HG03378 (cell line): ENCODE data around the gene ATP6V0B.

Experiments used
- ATAC-seq: cut with Tn5 transposase; IDR thresholded peaks from one replicate; pipeline ENCODE4 v1.9.1; 2021; ENCODE audit warnings: mild to moderate bottlenecking, moderate library complexity; ENCODE audit not compliant: unreplicated experiment

ATP6V0B gene

DNA sequence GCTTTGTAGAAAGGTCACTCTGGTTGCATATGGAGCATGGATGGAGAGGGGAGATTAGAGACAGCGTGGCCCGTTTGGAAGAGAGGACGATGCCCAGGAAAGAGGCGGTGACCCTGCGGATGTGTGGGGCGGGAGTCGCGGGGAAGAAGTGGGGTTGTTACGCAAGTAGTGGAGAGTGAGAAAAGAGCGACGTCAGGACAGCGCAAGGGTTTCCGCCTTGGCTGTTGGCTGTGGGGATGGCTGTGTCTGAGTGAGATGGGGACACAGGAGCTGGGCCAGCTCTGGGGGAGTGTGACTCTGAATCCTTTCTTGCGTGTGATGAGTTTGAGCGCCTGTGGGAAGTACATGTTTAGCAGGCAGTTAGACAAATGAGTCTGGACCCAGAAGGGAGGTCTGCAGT lies 8.0 kb downstream of the ATP6V0B start:
- no peak for ATAC-seq

DNA sequence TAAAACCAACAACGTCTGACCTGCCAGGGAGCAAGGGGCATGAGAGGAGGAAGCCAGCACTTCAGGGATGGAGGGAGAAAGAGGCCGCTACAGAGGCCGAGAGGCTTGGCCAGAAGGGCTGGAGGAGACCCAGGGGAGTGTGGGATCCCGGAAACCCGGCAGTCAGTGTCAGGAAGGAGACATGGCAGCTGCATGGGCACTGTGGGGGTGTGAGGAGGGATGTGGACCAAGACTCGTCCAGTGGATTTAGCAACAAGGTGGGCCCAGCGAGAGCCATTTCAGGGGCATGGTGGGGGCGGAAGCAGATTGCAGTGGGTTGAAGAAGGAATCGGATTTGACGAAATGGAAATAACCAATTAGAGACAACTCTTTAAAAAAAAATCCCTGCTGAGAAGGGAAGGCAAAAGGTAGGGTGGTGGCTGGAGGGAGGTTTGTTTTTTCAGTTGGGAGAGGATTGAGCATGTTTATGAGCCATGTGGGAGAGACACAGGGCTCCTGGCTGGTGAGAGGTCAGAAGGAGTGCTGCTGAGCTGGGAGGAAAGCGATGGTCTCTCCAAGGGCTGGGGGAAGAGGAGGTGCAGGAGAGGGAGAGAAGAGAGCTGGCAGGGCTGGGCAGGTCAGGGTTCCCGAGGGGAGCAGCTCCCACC lies 8.6 kb downstream of the ATP6V0B start:
- ATAC-seq, result no peak

DNA sequence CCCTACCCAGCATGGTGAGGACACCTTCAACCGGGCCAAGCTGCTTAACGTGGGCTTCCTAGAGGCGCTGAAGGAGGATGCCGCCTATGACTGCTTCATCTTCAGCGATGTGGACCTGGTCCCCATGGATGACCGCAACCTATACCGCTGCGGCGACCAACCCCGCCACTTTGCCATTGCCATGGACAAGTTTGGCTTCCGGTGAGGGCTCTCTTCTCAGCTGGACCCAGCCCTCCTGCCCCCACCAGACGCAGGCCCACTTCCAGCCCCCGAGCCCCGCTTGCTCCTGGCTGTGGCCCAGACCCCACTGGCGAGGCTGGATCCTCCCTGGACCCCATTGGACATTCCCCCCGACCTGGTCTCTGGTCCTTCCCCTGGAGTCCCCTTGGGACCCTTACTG lies 10.1 kb downstream of the ATP6V0B start:
- no peak for ATAC-seq

DNA sequence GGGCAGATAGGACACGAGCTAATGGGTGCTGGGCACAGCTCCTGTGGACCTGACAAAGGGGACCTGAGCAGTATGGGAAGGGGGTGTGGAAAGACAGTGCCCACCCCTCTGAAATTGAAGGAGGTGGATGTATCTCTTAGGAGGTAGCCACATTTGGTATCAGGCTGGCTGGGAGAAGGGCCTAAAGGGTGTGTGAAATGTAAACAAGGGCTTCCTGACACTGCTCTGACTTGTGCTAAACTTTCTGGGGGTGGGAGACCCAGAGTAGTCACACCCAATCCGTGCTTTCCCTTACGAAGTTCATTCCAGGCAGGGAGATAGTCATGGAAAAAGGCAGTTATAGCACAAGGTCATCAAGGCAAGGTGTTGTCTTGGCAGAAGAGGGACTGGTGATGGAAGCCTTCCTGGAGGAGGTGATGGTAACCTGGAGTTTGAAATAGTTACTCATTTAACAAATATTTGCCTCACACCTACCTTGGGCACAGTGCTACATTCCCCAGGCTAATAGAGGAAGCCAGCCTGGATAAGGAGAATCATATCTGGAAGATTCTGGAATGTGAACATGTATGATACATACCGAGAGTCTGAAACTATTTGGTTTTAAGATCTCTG lies 11.3 kb downstream of the ATP6V0B start:
- ATAC-seq, result no peak

DNA sequence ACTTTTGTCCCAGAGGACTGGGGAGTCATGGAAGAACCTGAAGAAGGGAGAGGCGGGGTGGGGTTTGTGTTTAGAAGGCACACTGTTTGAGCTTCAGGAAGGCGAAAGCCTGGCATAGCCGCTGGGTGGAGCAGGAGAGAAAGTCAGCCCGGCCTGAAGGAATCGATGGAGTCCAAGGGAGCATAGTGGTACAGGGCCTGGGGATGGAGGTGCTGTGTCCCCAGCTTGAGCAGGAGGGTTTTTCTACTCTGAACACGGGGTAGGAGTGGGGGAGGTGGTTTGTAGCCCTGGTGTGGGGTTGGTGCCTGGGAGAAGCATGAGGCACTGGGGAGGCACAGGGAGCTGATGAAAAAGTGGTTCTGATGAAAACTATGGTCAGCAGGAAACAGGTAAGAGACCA lies 12.0 kb downstream of the ATP6V0B start:
- no peak for ATAC-seq

DNA sequence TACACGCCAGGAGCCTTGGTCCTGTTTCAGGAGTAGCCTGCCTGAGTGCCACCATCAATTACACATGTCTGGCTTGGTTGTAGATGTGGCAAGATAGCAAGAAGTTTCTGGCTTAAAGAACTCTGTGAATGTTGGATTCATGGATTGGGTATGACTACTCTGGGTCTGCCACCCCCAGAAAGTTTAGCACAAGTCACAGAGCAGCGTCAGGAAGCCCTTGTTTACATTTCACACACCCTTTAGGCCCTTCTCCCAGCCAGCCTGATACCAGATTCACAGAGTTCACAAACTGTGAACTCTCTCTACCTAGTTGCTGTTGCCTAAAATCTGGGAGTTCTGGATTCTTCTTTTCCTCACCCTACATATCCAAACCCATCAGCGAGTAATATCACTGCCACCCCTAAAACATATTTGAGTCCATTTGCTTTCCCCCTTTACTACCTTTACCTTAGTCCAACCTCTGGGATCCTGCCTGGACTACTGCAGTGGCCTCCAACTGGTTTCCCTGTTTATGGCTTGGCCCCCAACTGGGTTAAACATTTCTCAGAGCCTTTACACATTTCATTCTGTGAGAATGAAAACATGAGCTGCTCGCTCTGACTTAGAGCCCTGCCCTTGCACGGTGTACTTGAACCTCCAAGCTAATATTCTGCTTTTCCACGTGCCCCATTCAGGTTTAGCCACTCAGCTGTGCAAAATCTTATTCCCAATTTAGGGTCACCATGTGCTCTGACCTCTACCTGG lies 12.6 kb downstream of the ATP6V0B start:
- ATAC-seq, result no peak

DNA sequence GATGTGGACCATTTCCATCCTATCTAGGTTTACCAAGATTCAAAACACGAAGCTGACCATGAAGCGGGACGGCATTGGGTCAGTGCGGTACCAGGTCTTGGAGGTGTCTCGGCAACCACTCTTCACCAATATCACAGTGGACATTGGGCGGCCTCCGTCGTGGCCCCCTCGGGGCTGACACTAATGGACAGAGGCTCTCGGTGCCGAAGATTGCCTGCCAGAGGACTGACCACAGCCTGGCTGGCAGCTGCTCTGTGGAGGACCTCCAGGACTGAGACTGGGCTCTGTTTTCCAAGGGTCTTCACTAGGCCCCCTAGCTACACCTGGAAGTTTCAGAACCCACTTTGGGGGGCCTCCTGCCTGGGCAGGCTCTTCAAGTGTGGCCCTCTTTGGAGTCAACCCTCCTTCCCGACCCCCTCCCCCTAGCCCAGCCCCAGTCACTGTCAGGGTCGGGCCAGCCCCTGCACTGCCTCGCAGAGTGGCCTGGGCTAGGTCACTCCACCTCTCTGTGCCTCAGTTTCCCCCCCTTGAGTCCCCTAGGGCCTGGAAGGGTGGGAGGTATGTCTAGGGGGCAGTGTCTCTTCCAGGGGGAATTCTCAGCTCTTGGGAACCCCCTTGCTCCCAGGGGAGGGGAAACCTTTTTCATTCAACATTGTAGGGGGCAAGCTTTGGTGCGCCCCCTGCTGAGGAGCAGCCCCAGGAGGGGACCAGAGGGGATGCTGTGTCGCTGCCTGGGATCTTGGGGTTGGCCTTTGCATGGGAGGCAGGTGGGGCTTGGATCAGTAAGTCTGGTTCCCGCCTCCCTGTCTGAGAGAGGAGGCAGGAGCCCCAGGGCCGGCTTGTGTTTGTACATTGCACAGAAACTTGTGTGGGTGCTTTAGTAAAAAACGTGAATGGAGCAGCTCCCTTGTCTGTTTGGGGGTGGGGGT lies 15.8 kb downstream of the ATP6V0B start:
- no peak for ATAC-seq

DNA sequence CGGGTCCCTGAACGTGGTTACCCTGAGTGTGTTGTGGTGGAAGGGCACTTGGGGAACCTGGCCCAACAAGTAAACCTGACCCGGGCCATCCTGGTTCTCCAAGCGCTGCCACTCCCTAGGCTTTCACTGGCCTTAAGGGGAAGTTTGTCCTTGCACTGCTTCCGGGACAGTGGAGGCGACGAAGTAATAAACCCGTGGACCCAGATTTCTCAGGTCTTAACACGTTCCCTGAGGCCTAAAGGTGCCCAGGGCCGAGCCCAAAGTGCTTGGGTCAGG lies 16.4 kb downstream of the ATP6V0B start:
- peak; percentile 12 for ATAC-seq

DNA sequence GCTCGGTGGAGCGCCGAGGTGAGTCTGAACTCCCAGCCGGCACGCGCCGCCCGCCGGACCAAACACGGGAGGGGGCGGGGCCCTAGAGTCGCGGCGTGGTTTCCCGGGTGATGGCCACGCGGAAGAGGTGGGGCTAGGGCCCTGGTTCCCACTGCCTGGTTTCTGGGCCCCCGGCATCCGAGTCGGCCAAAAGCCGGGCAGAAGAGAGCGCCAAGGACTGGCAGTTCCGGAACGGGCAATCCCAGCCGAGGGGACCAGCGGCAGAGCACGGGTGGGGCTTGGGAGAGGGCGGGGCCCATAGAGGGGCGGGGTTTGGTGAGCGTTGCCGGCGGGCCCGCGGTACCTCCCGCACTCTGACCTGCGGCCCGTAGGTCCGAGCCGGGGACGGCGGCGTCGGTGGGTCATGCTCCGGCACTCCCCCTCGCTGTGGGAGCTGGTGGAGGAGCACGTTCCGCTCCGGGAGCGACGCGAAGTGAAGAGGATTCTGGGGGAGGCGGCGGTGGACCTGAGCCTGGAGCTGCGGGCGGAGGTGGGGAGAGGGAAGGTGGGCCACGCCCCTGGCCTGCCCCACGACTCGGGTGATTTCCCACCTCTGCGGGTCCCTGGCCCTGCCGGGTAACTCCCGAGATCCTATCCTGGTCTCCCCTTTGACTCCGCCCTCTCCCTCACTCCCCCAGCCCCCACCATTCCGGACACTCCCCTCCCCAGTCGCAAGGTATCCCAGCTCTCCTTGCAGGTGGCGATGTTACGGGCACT lies 16.9 kb downstream of the ATP6V0B start, which contains the start of gene CCDC24:
Gene CCDC24 (plus strand): TSS at position 124 of the 756 bp plus-strand sequence. CDS start 280 bp downstream, at position 404.
- ATAC-seq, result peak; percentile 47

DNA sequence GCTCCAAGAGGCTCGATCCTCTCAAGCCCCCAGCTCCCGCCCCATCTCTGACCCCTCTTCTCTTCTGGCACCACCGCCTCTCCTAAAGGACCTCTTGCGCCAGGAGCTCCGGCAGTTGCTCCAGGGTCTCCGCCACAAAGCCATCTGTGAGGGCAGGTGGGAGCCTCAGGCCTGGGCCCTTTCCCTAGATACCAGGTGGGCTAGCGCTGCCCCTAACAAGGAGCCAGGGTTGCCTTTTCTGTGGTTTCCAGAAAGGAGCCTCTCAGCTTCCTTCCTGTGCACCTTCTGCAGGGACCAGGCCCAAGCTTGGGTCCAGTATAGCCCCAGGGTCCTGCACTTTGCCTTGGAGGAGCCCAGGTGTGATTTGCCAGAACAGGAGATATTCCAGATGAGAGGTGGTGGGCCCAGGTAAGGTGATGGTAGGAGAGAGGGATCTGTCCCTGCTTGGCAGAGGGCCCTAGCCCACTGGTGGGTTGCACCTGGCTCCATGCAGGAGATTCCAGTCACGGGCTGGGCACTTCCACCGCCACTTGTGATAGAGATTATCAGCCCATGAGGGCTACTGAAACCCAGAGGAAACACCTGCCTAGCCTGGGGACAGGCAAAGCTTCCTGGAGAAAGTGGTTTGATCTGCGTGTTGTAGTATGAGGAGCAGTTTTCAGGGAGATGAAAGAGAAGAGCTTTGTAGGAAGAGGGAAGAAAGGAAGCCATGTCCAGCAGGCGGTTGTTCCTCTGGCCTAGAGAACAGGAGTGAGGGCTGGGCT lies 17.7 kb downstream of the ATP6V0B start:
- no peak for ATAC-seq

DNA sequence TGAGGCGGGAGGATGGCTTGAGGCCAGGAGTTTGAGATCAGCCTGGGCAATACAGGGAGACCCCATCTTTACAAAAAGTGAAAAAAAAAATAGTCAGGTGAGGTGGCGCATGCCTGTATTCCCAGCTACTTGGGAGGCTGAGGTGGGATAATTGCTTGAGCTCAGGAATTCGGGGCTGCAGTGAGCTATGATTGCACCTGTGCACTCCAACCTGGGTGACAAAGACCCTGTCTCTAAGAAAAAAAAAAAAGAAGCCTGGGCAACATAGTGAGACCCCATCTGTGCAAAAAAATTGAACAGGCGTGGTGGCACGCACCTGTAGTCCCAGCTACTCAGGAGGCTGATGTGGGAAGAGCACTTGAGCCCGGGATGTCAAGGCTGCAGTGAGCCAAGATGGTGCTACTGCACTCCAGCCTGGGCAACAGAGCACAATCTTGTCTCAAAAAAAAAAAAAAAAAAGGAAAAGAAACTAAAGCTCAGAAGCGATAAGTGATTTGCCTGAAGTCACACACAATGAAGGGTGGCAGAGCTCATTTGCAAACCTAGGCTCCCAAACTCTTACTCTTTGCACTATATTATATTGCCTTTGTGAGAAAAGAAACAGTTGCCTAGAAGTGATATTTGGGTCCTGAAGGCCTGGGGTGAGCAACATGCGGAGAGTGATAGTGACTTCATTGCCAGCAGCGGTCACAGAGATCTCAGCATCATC lies 18.6 kb downstream of the ATP6V0B start:
- no peak for ATAC-seq

DNA sequence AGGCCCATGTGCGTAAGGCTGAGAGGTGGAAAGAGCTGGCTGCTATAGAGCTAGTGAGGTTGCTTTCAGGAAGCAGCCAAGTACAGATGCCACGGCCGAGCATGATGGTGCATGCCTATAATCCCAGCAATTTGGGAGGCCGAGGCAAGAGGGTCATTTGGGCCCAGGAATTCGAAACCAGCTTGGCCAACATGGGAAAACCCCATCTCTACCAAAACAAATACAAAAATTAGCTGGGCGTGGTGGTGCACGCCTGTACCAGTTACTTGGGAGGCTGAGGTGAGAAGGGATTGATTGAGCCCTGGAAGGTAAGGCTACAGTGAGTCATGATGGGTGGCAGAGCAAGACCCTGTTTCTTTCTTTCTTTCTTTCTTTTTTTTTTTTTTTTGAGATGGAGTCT lies 19.3 kb downstream of the ATP6V0B start:
- no peak for ATAC-seq

DNA sequence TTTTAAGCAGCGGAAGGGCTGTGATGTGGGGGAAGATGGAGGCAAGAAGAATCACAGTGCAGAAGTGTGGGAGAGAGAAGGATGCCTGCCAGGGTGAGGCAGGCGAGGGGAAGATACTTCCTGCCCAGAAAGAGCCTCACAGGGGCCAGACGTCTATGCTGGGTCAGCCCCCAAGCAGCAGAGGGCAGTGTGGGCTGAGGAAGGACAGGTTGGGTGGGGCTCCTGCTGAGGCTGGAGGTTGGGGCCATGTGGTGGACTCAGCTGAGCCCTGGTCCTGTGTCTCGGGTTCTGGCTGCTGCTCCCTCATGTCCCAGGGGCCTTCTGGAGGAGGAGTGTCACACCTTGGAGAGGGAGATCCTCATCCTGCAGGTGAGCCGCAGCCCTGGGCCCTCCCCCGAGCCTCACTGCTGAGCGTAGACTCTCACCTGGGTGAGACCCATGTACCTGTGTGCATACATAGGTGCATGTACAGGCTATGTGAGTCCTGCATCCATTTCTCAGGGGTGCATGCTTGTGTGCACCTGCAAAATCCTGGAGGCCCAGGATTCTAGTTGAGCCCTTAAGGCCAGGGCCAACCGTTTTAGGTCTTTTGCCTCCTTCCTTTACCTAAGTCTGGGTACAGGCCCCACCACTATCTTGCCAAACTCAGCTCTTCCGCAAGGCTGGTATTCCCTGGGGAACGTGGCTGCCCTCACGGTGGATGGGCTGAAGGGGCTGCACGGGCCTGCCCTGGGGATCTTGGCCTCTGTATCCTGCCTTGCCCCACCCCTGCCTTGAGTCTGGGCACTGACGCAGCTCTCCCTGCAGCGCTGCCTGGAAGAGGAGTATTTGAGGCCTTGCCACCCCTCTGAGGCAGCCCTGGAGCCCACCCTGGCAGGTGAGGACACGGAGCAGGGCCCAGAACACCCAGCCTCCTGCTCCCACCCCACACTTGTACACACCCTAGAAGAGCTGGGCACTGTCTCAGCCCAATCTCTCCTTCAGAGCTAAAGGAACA lies 20.3 kb downstream of the ATP6V0B start:
- ATAC-seq, result no peak

DNA sequence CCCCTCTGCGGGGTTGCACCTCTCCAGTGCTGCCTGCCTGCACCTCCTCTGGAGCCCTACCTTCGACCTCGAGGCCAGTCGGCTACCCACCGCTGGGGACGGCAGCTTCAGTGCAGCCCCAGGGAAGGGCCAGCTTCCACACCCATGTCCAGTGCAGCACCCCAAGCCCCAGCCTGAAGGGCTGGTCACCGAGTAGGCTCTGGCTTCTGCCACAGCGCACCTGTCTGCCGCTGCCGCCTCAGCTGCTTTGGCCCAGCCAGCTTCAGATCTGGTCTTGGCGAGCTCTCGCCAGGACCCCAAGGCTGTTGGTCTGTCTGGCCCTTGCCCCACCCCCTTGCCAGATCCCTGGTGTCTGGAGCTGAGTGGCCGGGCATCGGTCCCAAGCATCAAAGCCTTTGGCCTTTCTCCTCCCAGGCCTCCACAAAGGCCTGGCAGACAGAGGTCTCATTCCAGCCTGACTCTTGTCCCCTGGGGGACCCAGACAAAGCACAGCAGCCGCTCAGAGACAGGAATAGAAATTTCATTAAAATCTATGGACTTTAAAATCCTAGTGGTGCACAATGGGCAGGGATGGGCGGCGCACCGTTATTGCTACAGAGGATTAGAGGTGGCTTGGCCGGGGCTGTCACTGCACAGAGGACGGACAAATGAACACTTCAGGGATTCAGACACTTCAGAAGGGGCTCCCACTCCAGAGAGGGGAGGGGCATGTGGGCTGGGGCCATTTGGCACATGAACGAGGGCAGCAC lies 21.4 kb downstream of the ATP6V0B start:
- no peak for ATAC-seq

DNA sequence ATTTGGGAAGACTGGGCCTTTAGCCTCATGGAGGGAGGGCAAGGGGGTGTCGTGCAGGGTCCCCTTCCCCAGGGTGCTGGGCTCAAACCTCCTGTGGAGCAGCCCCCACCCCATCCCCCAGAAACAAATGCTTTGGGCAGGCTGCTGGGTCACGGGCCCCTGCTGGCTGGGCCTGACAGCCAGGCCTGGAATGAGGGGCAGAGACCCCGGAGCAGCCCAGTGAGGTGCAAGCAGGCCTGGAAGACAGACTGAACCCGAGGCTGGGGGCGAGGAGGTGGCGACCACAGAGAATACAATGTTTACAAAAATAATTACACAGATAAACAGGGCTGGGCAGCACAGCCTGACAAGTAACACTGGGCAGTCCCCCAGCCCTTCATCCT lies 22.0 kb downstream of the ATP6V0B start:
- ATAC-seq, result no peak

DNA sequence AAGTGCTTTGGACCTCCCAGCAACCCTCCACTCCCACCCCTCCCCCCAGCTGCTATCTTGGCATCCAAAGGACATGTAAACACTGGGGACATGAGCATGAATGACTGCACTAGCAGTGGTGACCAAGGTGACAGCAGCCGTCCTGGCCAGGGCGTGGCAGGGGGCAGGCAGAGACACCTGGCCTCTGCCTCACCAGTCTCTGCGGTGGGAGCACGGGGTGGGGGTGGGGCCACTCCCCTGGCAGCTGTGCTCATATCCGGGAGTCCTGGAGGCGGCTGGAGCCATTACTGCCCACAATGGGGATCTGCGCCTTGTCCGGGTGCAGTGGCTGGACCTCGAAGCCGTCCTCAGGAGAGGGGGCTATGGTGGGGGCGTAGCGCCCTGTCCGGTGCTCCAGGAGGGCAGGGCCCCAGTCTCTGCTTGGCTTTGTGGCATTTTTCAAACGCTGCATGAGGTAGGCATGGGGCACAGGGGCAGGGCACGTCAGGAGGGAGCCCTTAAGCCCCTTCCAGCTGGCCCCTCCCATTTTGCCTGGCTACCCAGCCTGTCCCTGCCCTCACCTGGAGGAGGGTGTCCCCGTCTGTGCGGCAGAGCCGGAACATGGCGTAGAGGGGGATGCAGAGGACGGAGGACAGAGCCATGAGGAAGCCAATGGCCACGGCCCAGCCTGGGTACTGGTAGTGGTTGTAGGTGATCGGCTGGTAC lies 22.7 kb downstream of the ATP6V0B start:
- no peak for ATAC-seq

DNA sequence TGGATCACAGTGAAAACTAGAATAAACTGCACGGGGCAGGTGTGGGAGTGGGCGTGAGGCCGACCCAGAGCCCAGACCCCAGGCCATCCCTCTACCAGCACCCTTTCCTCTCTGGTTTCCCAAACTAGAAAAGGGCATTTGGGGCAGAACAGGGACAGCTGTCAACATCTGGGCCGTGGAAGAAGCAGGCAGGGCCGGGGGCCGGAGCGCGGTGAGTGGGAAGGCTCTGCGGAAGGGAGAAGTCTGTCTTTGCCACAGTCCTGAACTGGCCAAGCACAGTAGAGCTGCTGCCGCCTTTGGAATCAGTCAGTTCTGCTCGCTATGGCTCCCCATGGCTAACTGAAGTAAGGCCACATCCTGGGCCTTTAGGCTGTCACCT lies 23.2 kb downstream of the ATP6V0B start:
- ATAC-seq, result no peak
